LNCaP clone FGC (cell line): ENCODE measurements around the gene PRKCQ.

Experiments
- DNase-seq: peaks from one replicate; pipeline ENCODE4 v3.0.0-alpha.2; 2011; ENCODE audit warnings: low read depth
- H3K4me3 ChIP-seq: 2 replicates; pipeline ENCODE4 v1.5.1; 2011; ENCODE audit warnings: mild to moderate bottlenecking, low read depth, low read length, control low read depth
- CTCF ChIP-seq: IDR thresholded peaks from 2 replicates; pipeline ENCODE4 v1.5.1; 2012; ENCODE audit warnings: mild to moderate bottlenecking; ENCODE audit not compliant: control insufficient read depth, insufficient read depth; ENCODE audit errors: extremely low read depth

The PRKCQ gene

GRCh38 chr10:6423004-6423403 lies 157.1 kb downstream of the PRKCQ start:
- DNase-seq: no peak
- no peak for TF ChIP-seq CTCF
- no peak overlapping the region for H3K4me3 ChIP-seq

GRCh38 chr10:6418613-6419216 lies 161.4 kb downstream of the PRKCQ start:
- DNase-seq: no peak
- no peak overlapping the region for H3K4me3 ChIP-seq
- no peak for TF ChIP-seq CTCF

- no peak for DNase-seq
- no peak for TF ChIP-seq CTCF
- no peak overlapping the region for H3K4me3 ChIP-seq
Measured at GRCh38 chr10:6418167-6418566, 161.9 kb downstream of the PRKCQ start.

GRCh38 chr10:6416892-6417512 lies 163.1 kb downstream of the PRKCQ start:
- no peak overlapping the region for H3K4me3 ChIP-seq
- TF ChIP-seq CTCF: peak; percentile 79
- no peak for DNase-seq

GRCh38 chr10:6411436-6411835 lies 168.6 kb downstream of the PRKCQ start:
- no peak overlapping the region for H3K4me3 ChIP-seq
- no peak for DNase-seq
- TF ChIP-seq CTCF: no peak

GRCh38 chr10:6410830-6411229 lies 169.2 kb downstream of the PRKCQ start:
- no peak overlapping the region for H3K4me3 ChIP-seq
- no peak for DNase-seq
- no peak for TF ChIP-seq CTCF
